Measurements from ENCODE around the gene ADCK1. TPM values are rescaled to one million over a fixed set of nuclear protein-coding genes. Genes with fewer than 3 reads are reported as not detected.

ADCK1 gene
- total RNA-seq, 1 experiment from 2014 or later = 19.0 TPM

GRCh38 chr14:77917491-77918201, 117.7 kb downstream of the ADCK1 start:
- no peak overlapping the region for H3K4me2 ChIP-seq
- intact Hi-C loops (cut with micrococcal nuclease; ENCODE audit: unreplicated experiment) = no loop called here
- H2AFZ ChIP-seq = no peak overlapping the region
- no peaks in the 10 kb centered on the region for H3K27me3 ChIP-seq (ENCODE audit: insufficient read depth, low read depth)
- no peaks in the 10 kb centered on the region for H3F3A ChIP-seq (ENCODE audit: insufficient read depth, low read depth)
- TF ChIP-seq EZH2 (IDR thresholded peaks at IDR 0.05; ENCODE audit: low read depth) = no peak
- TF ChIP-seq CTCF (conservative IDR thresholded peaks at IDR 0.05) = no peak
- no peaks in the 10 kb centered on the region for H4K20me1 ChIP-seq (ENCODE audit: insufficient read depth)
- no peaks in the 10 kb centered on the region for H3K4me1 ChIP-seq (replicated peaks; ENCODE audit: insufficient read depth)
- no peaks in the 10 kb centered on the region for H3K36me3 ChIP-seq (ENCODE audit: low read depth)
- H3K79me2 ChIP-seq (ENCODE audit: low read depth) = no peaks in the 10 kb centered on the region
- H3K9me2 ChIP-seq (ENCODE audit: insufficient read depth) = no peaks in the 10 kb centered on the region
- CTCF ChIA-PET = no interaction called here
- no TSS peak for BruUV-seq (replicated peaks)
- H3K4me3 ChIP-seq = no peak overlapping the region
- DNase-seq = no peak
- H3K9me3 ChIP-seq (ENCODE audit: insufficient read depth, low read depth) = no peaks in the 10 kb centered on the region; the same call in 1 of the 2 replicates
- H3K27ac ChIP-seq = no peak overlapping the region
- POLR2A ChIA-PET (ENCODE audit: unreplicated experiment) = no interaction called here

GRCh38 chr14:77918448-77918847, 118.5 kb downstream of the ADCK1 start:
- Histone ChIP-seq H3K27ac (no peak overlapping the region), H3K4me1 (replicated peaks; ENCODE audit: insufficient read depth) (no peaks in the 10 kb centered on the region), H3F3A (ENCODE audit: insufficient read depth, low read depth) (no peaks in the 10 kb centered on the region), H2AFZ (no peak overlapping the region), H3K27me3 (ENCODE audit: insufficient read depth, low read depth) (no peaks in the 10 kb centered on the region), H3K9me3 (ENCODE audit: insufficient read depth, low read depth) (no peaks in the 10 kb centered on the region; the same call in 1 of the 2 replicates), H3K36me3 (ENCODE audit: low read depth) (no peaks in the 10 kb centered on the region), H4K20me1 (ENCODE audit: insufficient read depth) (no peaks in the 10 kb centered on the region), H3K9me2 (ENCODE audit: insufficient read depth) (no peaks in the 10 kb centered on the region), H3K4me2 (no peak overlapping the region), H3K79me2 (ENCODE audit: low read depth) (no peaks in the 10 kb centered on the region), H3K4me3 (no peak overlapping the region)
- no peak for DNase-seq
- intact Hi-C loops (cut with micrococcal nuclease; ENCODE audit: unreplicated experiment) = no loop called here
- ChIA-PET POLR2A (ENCODE audit: unreplicated experiment) (no interaction called here), CTCF (no interaction called here)
- no TSS peak for BruUV-seq (replicated peaks)
- TF ChIP-seq CTCF (conservative IDR thresholded peaks at IDR 0.05) (no peak), EZH2 (IDR thresholded peaks at IDR 0.05; ENCODE audit: low read depth) (no peak)

GRCh38 chr14:77920312-77920711, 120.4 kb downstream of the ADCK1 start:
- POLR2A ChIA-PET (ENCODE audit: unreplicated experiment) = no interaction called here
- no peak overlapping the region for H3K4me2 ChIP-seq
- no peaks in the 10 kb centered on the region for H3K27me3 ChIP-seq (ENCODE audit: insufficient read depth, low read depth)
- H3K79me2 ChIP-seq (ENCODE audit: low read depth) = no peaks in the 10 kb centered on the region
- no TSS peak for BruUV-seq (replicated peaks)
- H2AFZ ChIP-seq = no peak overlapping the region
- H3K9me3 ChIP-seq (ENCODE audit: insufficient read depth, low read depth) = no peaks in the 10 kb centered on the region; the same call in 1 of the 2 replicates
- DNase-seq = no peak
- intact Hi-C loops (cut with micrococcal nuclease; ENCODE audit: unreplicated experiment) = no loop called here
- no peaks in the 10 kb centered on the region for H4K20me1 ChIP-seq (ENCODE audit: insufficient read depth)
- TF ChIP-seq EZH2 (IDR thresholded peaks at IDR 0.05; ENCODE audit: low read depth) = no peak
- TF ChIP-seq CTCF (conservative IDR thresholded peaks at IDR 0.05) = no peak
- no peaks in the 10 kb centered on the region for H3K9me2 ChIP-seq (ENCODE audit: insufficient read depth)
- no peaks in the 10 kb centered on the region for H3K36me3 ChIP-seq (ENCODE audit: low read depth)
- H3K27ac ChIP-seq = no peak overlapping the region
- no peaks in the 10 kb centered on the region for H3F3A ChIP-seq (ENCODE audit: insufficient read depth, low read depth)
- H3K4me3 ChIP-seq = no peak overlapping the region
- no peaks in the 10 kb centered on the region for H3K4me1 ChIP-seq (replicated peaks; ENCODE audit: insufficient read depth)
- CTCF ChIA-PET = no interaction called here

All from PC-9 (cell line).